GM12801 (cell line): Measurements from ENCODE around the gene BZW2.

ENCODE experiments used
- CTCF ChIP-seq: IDR thresholded peaks from one replicate; pipeline ENCODE4 v1.5.1; 2011; ENCODE audit warnings: control low read depth; ENCODE audit not compliant: insufficient read length; ENCODE audit errors: extremely low read depth

The BZW2 gene

DNA sequence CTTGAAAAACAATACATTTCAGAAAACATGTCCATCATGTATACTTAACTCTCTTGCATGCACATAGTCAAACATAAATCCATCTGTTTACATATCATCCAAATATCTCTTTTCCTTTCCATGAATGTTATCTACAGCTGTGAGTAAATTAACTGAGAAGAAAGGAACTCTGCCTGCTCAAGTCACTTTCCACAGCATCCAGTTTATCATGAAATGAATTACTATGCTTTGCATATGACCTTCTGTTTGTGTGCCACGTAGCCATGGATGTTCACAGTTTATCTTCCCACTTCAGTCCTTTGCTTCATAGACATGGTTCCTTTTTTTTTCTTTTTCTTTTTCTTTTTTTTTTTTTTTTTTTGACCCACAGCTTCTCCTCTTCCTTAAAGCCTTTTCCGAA, 39.6 kb downstream of the BZW2 start:
- TF ChIP-seq CTCF: no peak

- TF ChIP-seq CTCF: no peak
Measured at GRCh38 chr7:16688249-16688648, 42.3 kb downstream of the BZW2 start.

GRCh38 chr7:16691241-16691640, 45.3 kb downstream of the BZW2 start:
- no peak for TF ChIP-seq CTCF

DNA sequence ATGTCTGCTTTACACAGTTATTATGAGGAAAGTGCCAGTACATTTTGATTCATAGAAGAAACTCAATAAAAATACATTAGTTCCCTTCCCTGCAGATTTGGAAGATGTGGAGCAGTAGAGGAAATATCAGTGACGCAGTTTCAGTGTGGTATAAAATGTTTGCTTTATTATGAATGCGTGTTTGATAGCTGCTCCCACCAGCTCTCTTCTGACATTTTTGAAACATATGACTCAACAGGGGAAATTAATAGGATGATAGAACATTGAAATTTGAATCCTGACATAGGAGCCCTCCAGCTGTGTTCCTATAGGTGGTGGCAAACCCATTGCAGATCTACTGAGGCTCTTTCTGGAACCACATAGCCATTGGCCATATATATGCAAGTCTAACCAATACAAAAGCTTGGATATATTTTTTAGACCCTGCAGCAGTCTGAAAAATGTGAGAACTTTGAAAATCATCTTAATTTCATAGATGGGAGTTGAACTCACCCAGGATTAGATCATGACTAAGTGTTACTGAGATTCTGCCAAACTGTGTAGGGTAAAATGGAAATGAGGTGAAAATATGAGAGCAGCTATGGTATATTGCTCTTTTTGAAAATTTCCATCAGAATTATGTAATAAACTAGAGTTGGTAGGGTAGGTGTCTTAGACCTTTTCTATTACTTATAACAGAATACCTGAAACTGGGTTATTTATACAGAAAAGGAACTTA, 47.8 kb downstream of the BZW2 start:
- no peak for TF ChIP-seq CTCF

DNA sequence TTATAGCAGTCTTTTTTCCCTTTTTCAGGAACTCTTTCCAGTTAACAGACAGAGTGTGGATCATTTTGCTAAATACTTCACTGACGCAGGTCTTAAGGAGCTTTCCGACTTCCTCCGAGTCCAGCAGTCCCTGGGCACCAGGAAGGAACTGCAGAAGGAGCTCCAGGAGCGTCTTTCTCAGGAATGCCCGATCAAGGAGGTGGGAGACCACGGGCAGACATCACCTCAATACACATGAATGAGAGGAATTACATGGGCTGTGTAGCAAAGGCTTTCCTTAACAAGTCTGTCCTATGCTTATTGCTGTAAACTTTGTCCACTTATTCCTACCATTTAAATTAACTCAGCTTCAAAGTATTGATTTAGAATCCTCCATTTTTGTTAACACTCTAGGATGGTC, 48.8 kb downstream of the BZW2 start:
- TF ChIP-seq CTCF: no peak

DNA sequence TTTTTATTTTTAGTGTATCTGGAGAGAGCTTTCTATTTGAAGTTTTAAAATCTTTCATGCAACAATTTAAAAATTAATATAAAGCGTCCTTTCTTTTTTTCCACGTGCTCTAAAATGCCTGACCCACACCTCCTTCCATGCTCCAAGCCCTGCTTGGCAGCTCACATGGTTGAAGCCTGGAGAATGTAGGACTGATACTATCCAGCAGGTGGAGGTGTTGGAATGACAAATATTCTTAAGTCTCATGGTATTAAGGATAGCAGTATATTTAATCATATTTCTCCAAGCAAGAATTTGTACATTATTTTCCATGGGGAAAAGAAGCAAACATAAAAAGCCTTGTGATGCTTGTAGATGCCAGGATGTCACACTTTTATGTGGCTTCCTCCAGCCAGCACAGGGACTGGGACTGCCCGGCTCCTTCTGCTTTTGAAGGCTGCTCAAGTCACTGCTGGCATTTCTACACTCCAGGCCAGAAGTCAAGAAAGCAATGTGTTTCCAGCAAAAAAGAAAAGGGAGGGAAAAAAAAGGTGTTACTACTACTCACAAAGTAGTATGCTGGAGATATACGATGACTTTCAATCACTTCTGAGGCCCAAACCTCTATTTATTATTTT, 49.7 kb downstream of the BZW2 start:
- TF ChIP-seq CTCF: no peak

DNA sequence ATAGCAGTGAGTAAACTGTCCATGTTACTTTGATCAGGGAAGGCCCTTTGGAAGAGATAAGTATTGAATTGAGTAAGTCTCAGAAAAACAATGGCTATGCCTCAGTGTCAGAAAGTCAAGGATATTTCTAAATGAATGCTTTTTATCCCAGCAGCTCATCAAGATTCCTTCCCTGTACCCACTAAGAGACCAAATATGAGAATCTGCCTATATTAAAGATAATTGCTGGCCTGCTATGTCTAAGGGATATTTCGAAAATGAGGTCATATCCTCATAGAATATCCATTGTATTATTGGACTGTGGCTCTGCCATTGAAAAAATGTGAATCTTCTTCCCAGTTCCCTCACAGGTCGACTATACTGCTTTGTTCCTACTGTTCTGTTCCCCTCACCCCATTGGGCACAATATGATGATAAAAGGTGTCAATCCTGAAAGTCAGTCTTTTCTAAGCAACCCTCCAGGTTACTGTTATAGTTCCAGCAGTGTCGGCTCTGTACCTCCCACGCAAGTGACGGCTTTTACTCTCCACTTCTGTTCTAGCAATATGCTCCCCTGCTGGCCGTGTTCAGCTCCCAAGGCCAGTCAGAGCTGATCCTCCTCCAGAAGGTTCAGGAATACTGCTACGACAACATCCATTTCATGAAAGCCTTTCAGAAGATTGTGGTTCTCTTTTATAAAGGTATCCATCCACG, 51.7 kb downstream of the BZW2 start:
- TF ChIP-seq CTCF: no peak
